ENCODE results near the gene SGF29.
"Not testable (repeated sequence)": the region's sequence is repeated elsewhere in the genome, so short reads cannot be mapped to it uniquely, and the experiment has no call there.

DNA sequence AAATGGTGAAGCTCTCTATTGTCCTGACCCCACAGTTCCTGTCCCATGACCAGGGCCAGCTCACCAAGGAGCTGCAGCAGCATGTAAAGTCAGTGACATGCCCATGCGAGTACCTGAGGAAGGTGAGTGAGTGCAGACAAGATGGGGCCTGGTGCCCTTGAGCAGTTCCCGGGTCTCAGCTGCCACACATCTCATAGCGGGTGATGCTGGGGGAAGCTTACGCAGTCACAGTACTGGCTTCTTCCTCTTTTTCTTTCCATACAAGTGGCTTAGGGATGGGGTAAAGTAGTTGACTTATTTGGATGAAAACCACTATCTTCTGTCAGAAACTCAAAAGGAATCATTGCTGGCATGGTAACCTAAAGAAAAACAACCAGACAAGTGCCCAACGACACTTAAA is 84.6 kb downstream of the SGF29 start:
- TF ChIP-seq, protein P1, sequence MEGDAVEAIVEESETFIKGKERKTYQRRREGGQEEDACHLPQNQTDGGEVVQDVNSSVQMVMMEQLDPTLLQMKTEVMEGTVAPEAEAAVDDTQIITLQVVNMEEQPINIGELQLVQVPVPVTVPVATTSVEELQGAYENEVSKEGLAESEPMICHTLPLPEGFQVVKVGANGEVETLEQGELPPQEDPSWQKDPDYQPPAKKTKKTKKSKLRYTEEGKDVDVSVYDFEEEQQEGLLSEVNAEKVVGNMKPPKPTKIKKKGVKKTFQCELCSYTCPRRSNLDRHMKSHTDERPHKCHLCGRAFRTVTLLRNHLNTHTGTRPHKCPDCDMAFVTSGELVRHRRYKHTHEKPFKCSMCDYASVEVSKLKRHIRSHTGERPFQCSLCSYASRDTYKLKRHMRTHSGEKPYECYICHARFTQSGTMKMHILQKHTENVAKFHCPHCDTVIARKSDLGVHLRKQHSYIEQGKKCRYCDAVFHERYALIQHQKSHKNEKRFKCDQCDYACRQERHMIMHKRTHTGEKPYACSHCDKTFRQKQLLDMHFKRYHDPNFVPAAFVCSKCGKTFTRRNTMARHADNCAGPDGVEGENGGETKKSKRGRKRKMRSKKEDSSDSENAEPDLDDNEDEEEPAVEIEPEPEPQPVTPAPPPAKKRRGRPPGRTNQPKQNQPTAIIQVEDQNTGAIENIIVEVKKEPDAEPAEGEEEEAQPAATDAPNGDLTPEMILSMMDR (IDR thresholded peaks at IDR 0.05; ENCODE audit: low read length), result not testable (repeated sequence)
- not testable (repeated sequence) for TF ChIP-seq EZH2 (IDR thresholded peaks at IDR 0.05; ENCODE audit: borderline replicate concordance, low read length)

Measured in OCI-LY1 (cell line).